Right lobe of liver (tissue), 6 donors: Measurements from ENCODE around the gene ATR. TPM values are rescaled to one million over a fixed set of nuclear protein-coding genes. Genes with fewer than 3 reads are reported as not detected.
"Not testable (repeated sequence)": the region's sequence is repeated elsewhere in the genome, so short reads cannot be mapped to it uniquely, and the experiment has no call there.

Experiments used
- ATAC-seq, 4 donors: fragments of 200-7000 bp; cut with Tn5 transposase; one replicate each; pipeline ENCODE4 v1.9.1; 2020; ENCODE audit warnings: mild to moderate bottlenecking in 4 of 4, moderate library complexity in 4 of 4
- DNase-seq, 3 donors: peaks; one replicate each; pipeline ENCODE4 v3.0.0-alpha.2; 2020
- H3K27ac ChIP-seq, 3 donors: fragments of 200-600 bp; one replicate each; pipeline ENCODE4 v1.8.0; 2022
- H3K27me3 ChIP-seq, 2 donors: fragments of 200-600 bp; one replicate each; pipeline ENCODE4 v1.8.0; 2022
- H3K36me3 ChIP-seq, 4 donors: fragments of 200-600 bp; sonication (generic) in 1 of 4; one replicate each; pipeline versions ENCODE4 v1.5.1 to v1.8.0; 2017 to 2022; ENCODE audit warnings: control low read depth in 1 of 4
- H3K4me1 ChIP-seq, 4 donors: fragments of 200-600 bp; sonication (generic) in 1 of 4; one replicate each; pipeline versions ENCODE4 v1.5.1 to v1.8.0; 2017 to 2022; ENCODE audit warnings: control low read depth in 1 of 4
- H3K4me3 ChIP-seq, 3 donors: fragments of 200-600 bp; one replicate each; pipeline ENCODE4 v1.8.0; 2022
- H3K9me3 ChIP-seq, 4 donors: fragments of 200-600 bp; sonication (generic) in 1 of 4; one replicate each; pipeline versions ENCODE4 v1.5.1 to v1.8.0; 2017 to 2022; ENCODE audit warnings: control low read depth in 1 of 4
- POLR2A ChIP-seq: fragments of 450-650 bp; IDR thresholded peaks from one replicate; pipeline ENCODE4 v1.6.1; 2017; ENCODE audit warnings: antibody characterized with exemption, mild to moderate bottlenecking
- WGBS: methylation state at CpG from one replicate; pipeline ENCODE4 v1.1.6; 2018; ENCODE audit warnings: low coverage, low lambda C conversion rate; ENCODE audit not compliant: insufficient coverage; ENCODE audit errors: missing lambda C conversion rate; 5-methylcytosine and 5-hydroxymethylcytosine counted together
- intact Hi-C, 2 donors: fragments of 100-400 bp; cut with DNase I; formaldehyde crosslinking; loops; one replicate each; pipeline versions ENCODE4 v1.11.2 to v1.14.1; 2022
- small RNA-seq, 2 experiments: library from RNA; depleted of rRNA; stranded (forward); fragments of <200 nt; gene quantifications; one replicate each; pipeline ENCODE3, GENCODE V24; 2016
- total RNA-seq, 6 experiments: library from RNA; depleted of rRNA in 2 of 6; stranded (reverse); fragments of >200 nt in 2 of 6; fragmentation: NEBNext Ultra II Directional in 3 of 6; extraction: Animal tissue kit (Norgen Biotek cat#: 25700) in 3 of 6; gene quantifications; one replicate each; pipeline versions ENCODE4 v1.1.0 to v1.2.4, GENCODE V29; 2016 to 2023
- TF ChIP-seq, protein P1 (sequence below), 4 donors: fragments of 200-600 bp in 3 of 4; fragments of 450-650 bp in 1 of 4; IDR thresholded peaks; one replicate each; pipeline versions ENCODE4 v1.5.1 to v1.8.0; 2016 to 2022; ENCODE audit warnings: antibody characterized with exemption in 4 of 4, mild to moderate bottlenecking in 2 of 4
- donor health status: DM: no; HTN: yes; CAD: no.
- donor health status: DM: no; HTN: no; CAD: no.
- donor health status: DM: no; HTN: no; CAD: no.
- donor health status: DM: no; HTN: yes; CAD: no.
- donor health status: DM: no; HTN: yes; CAD: no.

Gene ATR
- total RNA-seq, 6 experiments from 2014 or later: 8.0 to 26.9 (median 15.7) TPM

- H3K36me3 ChIP-seq: peaks cover 0 to 44% (median 11%) of the 10 kb centered on the region in 4 donors
- intact Hi-C loops: no loop called here
Measured at GRCh38 chr3:142424754-142425153, 153.8 kb downstream of the ATR start.

DNA sequence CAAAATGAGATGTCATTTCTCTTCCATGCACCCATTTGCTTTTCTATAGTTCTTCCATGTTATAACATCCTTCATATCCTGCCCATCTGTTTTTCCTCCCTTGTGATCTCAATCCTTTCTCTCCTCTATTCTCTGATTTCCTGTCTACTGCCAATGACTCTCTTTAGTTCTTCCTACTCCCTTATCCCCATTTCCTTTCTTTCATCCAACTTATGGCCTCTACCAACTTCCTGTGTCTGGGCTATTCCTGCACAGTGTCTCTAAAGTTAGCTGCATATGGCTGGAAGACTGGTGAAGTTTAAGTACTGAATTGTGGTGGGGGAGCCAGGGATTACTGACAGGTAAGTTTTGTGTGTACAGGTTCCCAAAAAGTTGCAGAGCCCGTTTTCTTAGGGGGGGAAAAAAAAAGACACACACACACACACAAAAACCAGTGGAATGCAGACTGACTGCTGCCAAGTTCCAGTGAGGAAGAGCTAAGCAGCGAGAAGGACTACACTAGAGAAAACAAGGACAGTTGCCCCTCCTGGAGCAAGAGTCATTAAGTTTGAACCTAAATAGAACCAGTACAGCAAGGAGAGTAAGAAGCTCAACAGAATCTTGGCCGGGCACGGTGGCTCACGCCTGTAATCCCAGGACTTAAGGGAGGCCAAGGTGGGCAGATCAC, 159.5 kb downstream of the ATR start:
- ATAC-seq (no peak), DNase-seq (no peak)
- TF ChIP-seq POLR2A: no peak
- TF ChIP-seq, protein P1, sequence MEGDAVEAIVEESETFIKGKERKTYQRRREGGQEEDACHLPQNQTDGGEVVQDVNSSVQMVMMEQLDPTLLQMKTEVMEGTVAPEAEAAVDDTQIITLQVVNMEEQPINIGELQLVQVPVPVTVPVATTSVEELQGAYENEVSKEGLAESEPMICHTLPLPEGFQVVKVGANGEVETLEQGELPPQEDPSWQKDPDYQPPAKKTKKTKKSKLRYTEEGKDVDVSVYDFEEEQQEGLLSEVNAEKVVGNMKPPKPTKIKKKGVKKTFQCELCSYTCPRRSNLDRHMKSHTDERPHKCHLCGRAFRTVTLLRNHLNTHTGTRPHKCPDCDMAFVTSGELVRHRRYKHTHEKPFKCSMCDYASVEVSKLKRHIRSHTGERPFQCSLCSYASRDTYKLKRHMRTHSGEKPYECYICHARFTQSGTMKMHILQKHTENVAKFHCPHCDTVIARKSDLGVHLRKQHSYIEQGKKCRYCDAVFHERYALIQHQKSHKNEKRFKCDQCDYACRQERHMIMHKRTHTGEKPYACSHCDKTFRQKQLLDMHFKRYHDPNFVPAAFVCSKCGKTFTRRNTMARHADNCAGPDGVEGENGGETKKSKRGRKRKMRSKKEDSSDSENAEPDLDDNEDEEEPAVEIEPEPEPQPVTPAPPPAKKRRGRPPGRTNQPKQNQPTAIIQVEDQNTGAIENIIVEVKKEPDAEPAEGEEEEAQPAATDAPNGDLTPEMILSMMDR (IDR thresholded peaks at IDR 0.05): no peak
- H3K4me1 ChIP-seq: peaks cover 0 to 9% (median 4%) of the 10 kb centered on the region in 4 donors
- peaks cover 0 to 49% (median 11%) of the 10 kb centered on the region in 4 donors for H3K36me3 ChIP-seq
- H3K4me3 ChIP-seq: no peak overlapping the region
- no peak overlapping the region for H3K27ac ChIP-seq
- intact Hi-C loops: no loop called here
- H3K27me3 ChIP-seq: no peaks in the 10 kb centered on the region
- no peaks in the 10 kb centered on the region for H3K9me3 ChIP-seq
- 84% methylated on average over 3 of the region's 5 CpGs for WGBS

More at GRCh38 chr3:142424754-142425153, 153.8 kb downstream of the ATR start:
- TF ChIP-seq POLR2A: no peak
- TF ChIP-seq, protein P1 (IDR thresholded peaks at IDR 0.05): no peak
- Histone ChIP-seq H3K27me3 (no peaks in the 10 kb centered on the region), H3K27ac (no peak overlapping the region), H3K4me1 (no peaks in the 10 kb centered on the region), H3K9me3 (no peaks in the 10 kb centered on the region), H3K4me3 (no peak overlapping the region)
- ATAC-seq (no peak), DNase-seq (no peak)
- 89% methylated on average over 1 of the region's 1 CpG for WGBS

GRCh38 chr3:142417302-142417701, 161.2 kb downstream of the ATR start:
- Histone ChIP-seq H3K4me1 (peaks cover 0 to 9% (median 4%) of the 10 kb centered on the region in 4 donors), H3K27me3 (no peaks in the 10 kb centered on the region), H3K27ac (no peak overlapping the region), H3K4me3 (no peak overlapping the region), H3K9me3 (no peaks in the 10 kb centered on the region), H3K36me3 (peaks cover 0 to 49% (median 12%) of the 10 kb centered on the region in 4 donors)
- ATAC-seq (peak; percentile 74 to 93 (median 84)), DNase-seq (no peak)
- TF ChIP-seq, protein P1 (IDR thresholded peaks at IDR 0.05): no peak
- TF ChIP-seq POLR2A: no peak
- WGBS: 9% methylated on average over 1 of the region's 1 CpG
- intact Hi-C loops: no loop called here

GRCh38 chr3:142400537-142400936, 178.0 kb downstream of the ATR start:
- H3K9me3 ChIP-seq, intact Hi-C loops, H3K27me3 ChIP-seq, H3K4me1 ChIP-seq: not testable (repeated sequence)
- H3K4me3 ChIP-seq: peak overlapping the region in 2 of 3 donors; percentile 28 to 31
- peak overlapping the region; percentile 31 to 54 (median 37) for H3K27ac ChIP-seq
- ATAC-seq (peak; percentile 93 to 98 (median 96)), DNase-seq (peak; percentile 63 to 83 (median 76))
- WGBS: 32% methylated on average over 7 of the region's 7 CpGs
- peaks cover 5 to 37% (median 24%) of the 10 kb centered on the region in 4 donors for H3K36me3 ChIP-seq

Small RNA genes within 50 kb of the gene (small RNA-seq; reads per million reads assigned to genes)
- gene RNA5SP143: 0 reads per million in 2 experiments
- 0 reads per million in 2 experiments for gene RNU1-100P
- gene RNU6-1294P: 0 reads per million in 2 experiments

Other genes with a start within 250 kb of the ATR start
- gene XRN1, start 130.7 kb downstream of the ATR start, total RNA-seq: 10 to 100 TPM; 21.4 to 30.8 (median 24.8) TPM
- 10 to 100 TPM; 13.0 to 30.5 (median 18.2) TPM for gene PLS1, start 17.7 kb upstream of the ATR start, total RNA-seq
- gene TRPC1, start 145.3 kb upstream of the ATR start, total RNA-seq: 1 to 10 TPM in 1 of 6 experiments, under 1 TPM in 5; 0.19 to 2.5 (median 0.51) TPM